Measurements from ENCODE around the gene TMEM192. TPM values are rescaled to one million over a fixed set of nuclear protein-coding genes. Genes with fewer than 3 reads are reported as not detected.

Gene TMEM192
- total and polyA plus RNA-seq, 4 donors, result 10.6 to 20.3 (median 18.9) TPM

GRCh38 chr4:165101641-165102040 is 11.0 kb downstream of the TMEM192 start:
- Histone ChIP-seq H3K4me3 (ENCODE audit: low read depth in 1 of 3, low read length in 3 of 3) (no peak overlapping the region), H3K4me1 (ENCODE audit: control insufficient read depth in 4 of 4, insufficient read depth in 4 of 4, low read length in 3 of 4) (peaks cover 2 to 5% (median 4%) of the 10 kb centered on the region in 4 donors), H3K9ac (ENCODE audit: low read depth in 1 of 2, low read length in 2 of 2) (no peak overlapping the region), H3K27ac (ENCODE audit: low read depth in 1 of 2, low read length in 2 of 2) (no peak overlapping the region), H3K27me3 (ENCODE audit: control insufficient read depth in 4 of 4, insufficient read depth in 4 of 4, low read length in 3 of 4) (no peaks in the 10 kb centered on the region), H3K36me3 (ENCODE audit: control insufficient read depth in 4 of 4, insufficient read depth in 3 of 4, low read depth in 1 of 4, low read length in 3 of 4) (peaks cover 6 to 36% (median 28%) of the 10 kb centered on the region in 4 donors), H3K9me3 (ENCODE audit: control insufficient read depth in 4 of 4, low read length in 3 of 4) (no peaks in the 10 kb centered on the region)
- TF ChIP-seq GABPA (IDR thresholded peaks at IDR 0.05 in 1 of 2, conservative IDR thresholded peaks at IDR 0.05 in 1 of 2) (no peak), EGR1 (IDR thresholded peaks at IDR 0.05; ENCODE audit: low read depth in 2 of 2) (no peak), RXRA (IDR thresholded peaks at IDR 0.05) (no peak), TAF1 (conservative IDR thresholded peaks at IDR 0.05) (no peak), HNF4A (conservative IDR thresholded peaks at IDR 0.05) (no peak), FOXA2 (IDR thresholded peaks at IDR 0.05) (no peak), MAX (IDR thresholded peaks at IDR 0.05) (no peak), RAD21 (IDR thresholded peaks at IDR 0.05) (no peak), SP1 (IDR thresholded peaks at IDR 0.05) (no peak), FOXA1 (IDR thresholded peaks at IDR 0.05) (no peak), HNF4G (IDR thresholded peaks at IDR 0.05) (no peak), YY1 (IDR thresholded peaks at IDR 0.05) (no peak)
- TF ChIP-seq, protein P1, sequence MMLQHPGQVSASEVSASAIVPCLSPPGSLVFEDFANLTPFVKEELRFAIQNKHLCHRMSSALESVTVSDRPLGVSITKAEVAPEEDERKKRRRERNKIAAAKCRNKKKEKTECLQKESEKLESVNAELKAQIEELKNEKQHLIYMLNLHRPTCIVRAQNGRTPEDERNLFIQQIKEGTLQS (IDR thresholded peaks at IDR 0.05), result no peak
- TF ChIP-seq, protein P2, sequence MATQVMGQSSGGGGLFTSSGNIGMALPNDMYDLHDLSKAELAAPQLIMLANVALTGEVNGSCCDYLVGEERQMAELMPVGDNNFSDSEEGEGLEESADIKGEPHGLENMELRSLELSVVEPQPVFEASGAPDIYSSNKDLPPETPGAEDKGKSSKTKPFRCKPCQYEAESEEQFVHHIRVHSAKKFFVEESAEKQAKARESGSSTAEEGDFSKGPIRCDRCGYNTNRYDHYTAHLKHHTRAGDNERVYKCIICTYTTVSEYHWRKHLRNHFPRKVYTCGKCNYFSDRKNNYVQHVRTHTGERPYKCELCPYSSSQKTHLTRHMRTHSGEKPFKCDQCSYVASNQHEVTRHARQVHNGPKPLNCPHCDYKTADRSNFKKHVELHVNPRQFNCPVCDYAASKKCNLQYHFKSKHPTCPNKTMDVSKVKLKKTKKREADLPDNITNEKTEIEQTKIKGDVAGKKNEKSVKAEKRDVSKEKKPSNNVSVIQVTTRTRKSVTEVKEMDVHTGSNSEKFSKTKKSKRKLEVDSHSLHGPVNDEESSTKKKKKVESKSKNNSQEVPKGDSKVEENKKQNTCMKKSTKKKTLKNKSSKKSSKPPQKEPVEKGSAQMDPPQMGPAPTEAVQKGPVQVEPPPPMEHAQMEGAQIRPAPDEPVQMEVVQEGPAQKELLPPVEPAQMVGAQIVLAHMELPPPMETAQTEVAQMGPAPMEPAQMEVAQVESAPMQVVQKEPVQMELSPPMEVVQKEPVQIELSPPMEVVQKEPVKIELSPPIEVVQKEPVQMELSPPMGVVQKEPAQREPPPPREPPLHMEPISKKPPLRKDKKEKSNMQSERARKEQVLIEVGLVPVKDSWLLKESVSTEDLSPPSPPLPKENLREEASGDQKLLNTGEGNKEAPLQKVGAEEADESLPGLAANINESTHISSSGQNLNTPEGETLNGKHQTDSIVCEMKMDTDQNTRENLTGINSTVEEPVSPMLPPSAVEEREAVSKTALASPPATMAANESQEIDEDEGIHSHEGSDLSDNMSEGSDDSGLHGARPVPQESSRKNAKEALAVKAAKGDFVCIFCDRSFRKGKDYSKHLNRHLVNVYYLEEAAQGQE (IDR thresholded peaks at IDR 0.05), result no peak
- DNase-seq (ENCODE audit: low spot score), result no peak
- WGBS, result 92% methylated on average over 3 of the region's 3 CpGs

DNA sequence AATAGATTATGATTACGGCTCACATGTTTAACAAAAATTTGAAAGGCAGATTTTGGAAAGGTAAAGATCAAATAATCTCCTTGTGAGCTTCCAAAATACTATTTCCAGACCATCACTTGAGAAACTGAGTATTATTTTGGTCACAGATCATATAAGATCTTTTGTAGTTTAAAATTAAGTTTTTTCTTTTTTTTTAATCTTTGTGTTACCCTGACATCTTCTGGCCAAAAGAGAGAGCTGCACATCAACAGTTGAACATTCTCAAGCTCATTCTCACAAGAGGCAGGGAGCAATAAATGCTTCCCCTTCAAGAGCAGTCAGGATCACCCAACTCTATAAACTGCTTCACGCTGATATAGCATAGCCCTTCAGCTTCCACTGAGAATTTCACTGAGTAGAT is 15.9 kb downstream of the TMEM192 start:
- Histone ChIP-seq H3K27ac (ENCODE audit: low read depth in 1 of 2, low read length in 2 of 2) (no peak overlapping the region), H3K9ac (ENCODE audit: low read depth in 1 of 2, low read length in 2 of 2) (no peak overlapping the region), H3K9me3 (ENCODE audit: control insufficient read depth in 4 of 4, low read length in 3 of 4) (no peaks in the 10 kb centered on the region), H3K4me3 (ENCODE audit: low read depth in 1 of 3, low read length in 3 of 3) (no peak overlapping the region), H3K4me1 (ENCODE audit: control insufficient read depth in 4 of 4, insufficient read depth in 4 of 4, low read length in 3 of 4) (peaks cover 0 to 1% (median 0%) of the 10 kb centered on the region in 4 donors), H3K36me3 (ENCODE audit: control insufficient read depth in 4 of 4, insufficient read depth in 3 of 4, low read depth in 1 of 4, low read length in 3 of 4) (peaks cover 11 to 48% (median 31%) of the 10 kb centered on the region in 4 donors), H3K27me3 (ENCODE audit: control insufficient read depth in 4 of 4, insufficient read depth in 4 of 4, low read length in 3 of 4) (no peaks in the 10 kb centered on the region)
- TF ChIP-seq CTCF (IDR thresholded peaks at IDR 0.05; ENCODE audit: low read depth, low read length, missing input control) (peak; percentile 45), HNF4G (IDR thresholded peaks at IDR 0.05) (no peak), RAD21 (IDR thresholded peaks at IDR 0.05) (peak; percentile 58 to 65)
- TF ChIP-seq, protein P1 (IDR thresholded peaks at IDR 0.05), result no peak
- DNase-seq (ENCODE audit: low spot score), result no peak
- 94% methylated on average over 2 of the region's 2 CpGs for WGBS

All from liver (tissue), 9 donors.